Measurements from ENCODE around the gene RSRC1. TPM values are rescaled to one million over a fixed set of nuclear protein-coding genes. Genes with fewer than 3 reads are reported as not detected.

Gene RSRC1
- total and polyA plus RNA-seq, 2 of the 13 experiments (the other 11 are each of a cell fraction or from before 2014, with no cell fraction given), result 4.9 to 63.0 TPM

GRCh38 chr3:158260392-158260791 is 150.5 kb downstream of the RSRC1 start (continued):
- TF ChIP-seq BRF2 (CRISPR knock-in tag; IDR thresholded peaks at IDR 0.05), result no peak
- no peak for TF ChIP-seq SKI (IDR thresholded peaks at IDR 0.05; ENCODE audit: partially characterized antibody)
- TF ChIP-seq ZNF274 (CRISPR knock-in tag; IDR thresholded peaks at IDR 0.05), result no peak
- no peak for TF ChIP-seq ZBTB4 (CRISPR knock-in tag; IDR thresholded peaks at IDR 0.05; ENCODE audit: borderline replicate concordance)
- TF ChIP-seq ZSCAN25 (CRISPR knock-in tag; IDR thresholded peaks at IDR 0.05), result no peak
- no peak for TF ChIP-seq ATF2 (CRISPR knock-in tag; IDR thresholded peaks at IDR 0.05)
- TF ChIP-seq ZNF776 (CRISPR knock-in tag; IDR thresholded peaks at IDR 0.05), result no peak
- no peak for TF ChIP-seq ZNF580 (CRISPR knock-in tag; IDR thresholded peaks at IDR 0.05; ENCODE audit: borderline replicate concordance, low read depth)
- no peak for TF ChIP-seq ZNF83 (CRISPR knock-in tag; IDR thresholded peaks at IDR 0.05; ENCODE audit: borderline replicate concordance)
- TF ChIP-seq MXD4 (CRISPR knock-in tag; IDR thresholded peaks at IDR 0.05), result no peak
- TF ChIP-seq GMEB1 (CRISPR knock-in tag; IDR thresholded peaks at IDR 0.05; ENCODE audit: borderline replicate concordance), result no peak
- TF ChIP-seq MTERF4 (CRISPR knock-in tag; IDR thresholded peaks at IDR 0.05), result no peak
- TF ChIP-seq JDP2 (CRISPR knock-in tag; IDR thresholded peaks at IDR 0.05; ENCODE audit: borderline replicate concordance), result no peak

All from HepG2 (cell line).